WTC11 (cell line): ENCODE measurements around the gene ZNF107. TPM values are rescaled to one million over a fixed set of nuclear protein-coding genes. Genes with fewer than 3 reads are reported as not detected.

Experiments used
- ATAC-seq: fragments of 200-7000 bp; cut with Tn5 transposase; 2 replicates; pipeline ENCODE4 v1.10.0; 2021; ENCODE audit warnings: mild to moderate bottlenecking, moderate library complexity
- CTCF ChIA-PET: fragments of 300-600 bp; sonication (Branson Sonifier 250); formaldehyde crosslinking; loops from one replicate; lab custom pipeline; 2021; ENCODE audit warnings: antibody characterized with exemption; lab: Charles Lee
- POLR2A ChIA-PET: fragments of 350-600 bp; sonication (Branson Sonifier 250); formaldehyde crosslinking; loops from one replicate; lab custom pipeline; 2021; ENCODE audit warnings: antibody characterized with exemption; lab: Charles Lee
- DNase-seq: peaks from one replicate; pipeline ENCODE4 v3.0.0; 2021; ENCODE audit warnings: low spot score
- H3K27ac Mint-ChIP-seq: 2 replicates; pipeline ENCODE4 v1.8.0; 2021; ENCODE audit warnings: mixed read lengths
- H3K27me3 Mint-ChIP-seq: 2 replicates; pipeline ENCODE4 v1.8.0; 2021; ENCODE audit warnings: low read depth, mild to moderate bottlenecking, moderate library complexity, mixed read lengths
- H3K36me3 Mint-ChIP-seq: 2 replicates; pipeline ENCODE4 v1.8.0; 2021; ENCODE audit warnings: mixed read lengths
- H3K4me1 Mint-ChIP-seq: 2 replicates; pipeline ENCODE4 v1.8.0; 2022; ENCODE audit warnings: mixed read lengths
- H3K4me3 Mint-ChIP-seq: 2 replicates; pipeline ENCODE4 v1.8.0; 2021; ENCODE audit warnings: mild to moderate bottlenecking, moderate library complexity, mixed read lengths
- H3K9me3 Mint-ChIP-seq: 2 replicates; pipeline ENCODE4 v1.8.0; 2021; ENCODE audit warnings: mixed read lengths
- CREM ChIP-seq: sonication (generic); formaldehyde crosslinking; IDR thresholded peaks from 2 replicates; pipeline ENCODE4 v1.8.1; 2022; ENCODE audit warnings: mild to moderate bottlenecking, missing genetic modification reagents, moderate library complexity
- TEAD4 ChIP-seq: sonication (generic); formaldehyde crosslinking; IDR thresholded peaks from 2 replicates; pipeline ENCODE4 v1.8.0; 2022; ENCODE audit warnings: mild to moderate bottlenecking, missing genetic modification reagents
- ZNF219 ChIP-seq: sonication (generic); formaldehyde crosslinking; IDR thresholded peaks from 2 replicates; pipeline ENCODE4 v1.8.0; 2023; ENCODE audit warnings: missing genetic modification reagents, mild to moderate bottlenecking, borderline replicate concordance
- total RNA-seq: library from RNA; stranded (reverse); gene quantifications from 3 replicates; pipeline ENCODE4 v1.2.3, GENCODE V29; 2021
- TF ChIP-seq, protein P1 (sequence below): fragments of 250-450 bp; sonication (Bioruptor Pico); IDR thresholded peaks from 2 replicates; pipeline ENCODE4 v1.9.0; 2021; ENCODE audit warnings: mild to moderate bottlenecking, borderline replicate concordance
- TF ChIP-seq, protein P2 (sequence below): sonication (generic); formaldehyde crosslinking; IDR thresholded peaks from 2 replicates; pipeline ENCODE4 v1.8.1; 2022; ENCODE audit warnings: mild to moderate bottlenecking, missing genetic modification reagents, moderate library complexity, borderline replicate concordance
- TF ChIP-seq, protein P3 (sequence below): sonication (generic); formaldehyde crosslinking; IDR thresholded peaks from 2 replicates; pipeline ENCODE4 v1.8.1; 2023; ENCODE audit warnings: mild to moderate bottlenecking, missing genetic modification reagents, moderate library complexity
- TF ChIP-seq, protein P4 (sequence below): fragments of 250-450 bp; sonication (Bioruptor Pico); IDR thresholded peaks from 2 replicates; pipeline ENCODE4 v2.1.2; 2022; ENCODE audit warnings: mild to moderate bottlenecking, moderate library complexity
- TF ChIP-seq, protein P5 (sequence below): sonication (generic); formaldehyde crosslinking; IDR thresholded peaks from 2 replicates; pipeline ENCODE4 v1.8.0; 2023; ENCODE audit warnings: missing genetic modification reagents, mild to moderate bottlenecking, borderline replicate concordance
- TF ChIP-seq, protein P6 (sequence below): fragments of 250-450 bp; sonication (Bioruptor Pico); conservative IDR thresholded peaks from 2 replicates; pipeline ENCODE4 v1.9.0; 2021; ENCODE audit warnings: mild to moderate bottlenecking

ZNF107 gene
- total RNA-seq, 1 experiment from 2014 or later, result 14.7 TPM

DNA sequence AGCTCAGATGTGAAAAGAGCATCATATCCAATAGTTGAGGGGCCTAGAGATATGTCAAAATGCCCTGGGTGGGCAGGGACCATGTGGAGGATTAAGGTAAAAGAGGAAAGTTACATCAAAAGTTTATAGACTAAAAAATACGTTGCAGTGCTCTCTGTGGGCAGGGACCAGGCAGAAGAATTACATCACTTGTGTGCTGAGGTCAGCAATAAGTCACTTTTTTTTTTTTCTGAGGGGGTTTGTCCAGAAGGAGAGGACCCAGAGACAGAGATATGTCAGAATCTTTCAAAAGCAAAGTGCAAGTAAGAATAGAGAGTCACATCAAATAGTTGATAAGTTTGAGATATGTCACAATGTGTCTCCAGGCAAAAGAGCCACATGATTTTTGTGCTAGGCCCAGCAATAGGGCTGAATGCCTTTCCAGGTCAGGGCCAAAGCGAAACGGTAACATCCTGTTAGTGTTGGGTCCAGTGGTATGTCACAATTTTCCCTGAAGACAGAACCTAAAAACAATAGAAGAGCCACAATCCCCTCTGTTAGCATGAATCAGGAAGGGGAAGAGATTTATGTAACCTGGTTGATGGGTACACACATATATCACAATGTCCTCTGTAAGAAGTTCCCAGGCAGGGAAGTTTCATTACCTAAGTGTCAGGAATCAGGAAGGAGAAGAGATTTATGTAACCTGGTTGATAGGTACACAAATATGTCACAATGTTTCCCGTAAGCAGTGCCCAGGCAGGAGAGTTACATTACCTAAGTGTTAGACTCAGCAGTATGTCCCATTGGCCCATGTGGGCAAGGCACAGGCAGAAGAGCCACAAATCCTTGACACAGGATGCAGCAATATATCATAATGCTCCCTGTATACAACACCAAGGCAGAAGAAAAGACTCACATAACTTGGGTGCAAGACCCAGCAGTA is 28.1 kb upstream of the ZNF107 start (continued):
- TF ChIP-seq, protein P1, sequence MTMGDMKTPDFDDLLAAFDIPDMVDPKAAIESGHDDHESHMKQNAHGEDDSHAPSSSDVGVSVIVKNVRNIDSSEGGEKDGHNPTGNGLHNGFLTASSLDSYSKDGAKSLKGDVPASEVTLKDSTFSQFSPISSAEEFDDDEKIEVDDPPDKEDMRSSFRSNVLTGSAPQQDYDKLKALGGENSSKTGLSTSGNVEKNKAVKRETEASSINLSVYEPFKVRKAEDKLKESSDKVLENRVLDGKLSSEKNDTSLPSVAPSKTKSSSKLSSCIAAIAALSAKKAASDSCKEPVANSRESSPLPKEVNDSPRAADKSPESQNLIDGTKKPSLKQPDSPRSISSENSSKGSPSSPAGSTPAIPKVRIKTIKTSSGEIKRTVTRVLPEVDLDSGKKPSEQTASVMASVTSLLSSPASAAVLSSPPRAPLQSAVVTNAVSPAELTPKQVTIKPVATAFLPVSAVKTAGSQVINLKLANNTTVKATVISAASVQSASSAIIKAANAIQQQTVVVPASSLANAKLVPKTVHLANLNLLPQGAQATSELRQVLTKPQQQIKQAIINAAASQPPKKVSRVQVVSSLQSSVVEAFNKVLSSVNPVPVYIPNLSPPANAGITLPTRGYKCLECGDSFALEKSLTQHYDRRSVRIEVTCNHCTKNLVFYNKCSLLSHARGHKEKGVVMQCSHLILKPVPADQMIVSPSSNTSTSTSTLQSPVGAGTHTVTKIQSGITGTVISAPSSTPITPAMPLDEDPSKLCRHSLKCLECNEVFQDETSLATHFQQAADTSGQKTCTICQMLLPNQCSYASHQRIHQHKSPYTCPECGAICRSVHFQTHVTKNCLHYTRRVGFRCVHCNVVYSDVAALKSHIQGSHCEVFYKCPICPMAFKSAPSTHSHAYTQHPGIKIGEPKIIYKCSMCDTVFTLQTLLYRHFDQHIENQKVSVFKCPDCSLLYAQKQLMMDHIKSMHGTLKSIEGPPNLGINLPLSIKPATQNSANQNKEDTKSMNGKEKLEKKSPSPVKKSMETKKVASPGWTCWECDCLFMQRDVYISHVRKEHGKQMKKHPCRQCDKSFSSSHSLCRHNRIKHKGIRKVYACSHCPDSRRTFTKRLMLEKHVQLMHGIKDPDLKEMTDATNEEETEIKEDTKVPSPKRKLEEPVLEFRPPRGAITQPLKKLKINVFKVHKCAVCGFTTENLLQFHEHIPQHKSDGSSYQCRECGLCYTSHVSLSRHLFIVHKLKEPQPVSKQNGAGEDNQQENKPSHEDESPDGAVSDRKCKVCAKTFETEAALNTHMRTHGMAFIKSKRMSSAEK (CRISPR knock-in tag), result no peak
- no peak for TF ChIP-seq CREM (CRISPR knock-in tag)
- TF ChIP-seq, protein P2, sequence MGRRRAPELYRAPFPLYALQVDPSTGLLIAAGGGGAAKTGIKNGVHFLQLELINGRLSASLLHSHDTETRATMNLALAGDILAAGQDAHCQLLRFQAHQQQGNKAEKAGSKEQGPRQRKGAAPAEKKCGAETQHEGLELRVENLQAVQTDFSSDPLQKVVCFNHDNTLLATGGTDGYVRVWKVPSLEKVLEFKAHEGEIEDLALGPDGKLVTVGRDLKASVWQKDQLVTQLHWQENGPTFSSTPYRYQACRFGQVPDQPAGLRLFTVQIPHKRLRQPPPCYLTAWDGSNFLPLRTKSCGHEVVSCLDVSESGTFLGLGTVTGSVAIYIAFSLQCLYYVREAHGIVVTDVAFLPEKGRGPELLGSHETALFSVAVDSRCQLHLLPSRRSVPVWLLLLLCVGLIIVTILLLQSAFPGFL (CRISPR knock-in tag), result no peak
- TF ChIP-seq, all 79 proteins: peak for 0

DNA sequence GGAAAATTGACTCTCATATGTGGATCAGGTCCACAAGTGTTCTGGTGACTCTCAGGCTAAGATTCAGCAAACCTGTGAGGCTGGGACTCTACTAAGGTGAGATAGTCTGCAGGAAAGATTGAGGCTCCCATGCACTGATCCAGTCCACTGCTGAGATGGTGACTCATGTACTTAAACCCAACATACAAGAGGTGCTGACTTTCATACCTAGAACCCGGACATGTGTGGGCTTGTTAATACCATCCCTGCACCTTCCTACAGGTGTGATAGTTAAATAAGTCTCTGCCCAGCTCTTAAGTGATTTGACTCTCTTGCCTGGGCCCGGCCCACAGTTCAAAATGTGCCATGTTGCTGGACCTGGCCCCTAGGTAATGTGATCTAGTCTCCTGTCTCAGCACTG is 27.1 kb upstream of the ZNF107 start:
- Mint-ChIP-seq H3K9me3 (peaks cover 75% of the 10 kb centered on the region), H3K4me3 (no peak overlapping the region), H3K36me3 (peaks cover 63% of the 10 kb centered on the region), H3K27ac (no peak overlapping the region), H3K27me3 (peaks cover 9% of the 10 kb centered on the region), H3K4me1 (no peaks in the 10 kb centered on the region)
- ATAC-seq, result no peak
- ChIA-PET CTCF (no interaction called here), POLR2A (no interaction called here)
- DNase-seq, result no peak
- TF ChIP-seq ZNF219 (CRISPR knock-in tag) (no peak), TEAD4 (CRISPR knock-in tag) (no peak)
- TF ChIP-seq, protein P3, sequence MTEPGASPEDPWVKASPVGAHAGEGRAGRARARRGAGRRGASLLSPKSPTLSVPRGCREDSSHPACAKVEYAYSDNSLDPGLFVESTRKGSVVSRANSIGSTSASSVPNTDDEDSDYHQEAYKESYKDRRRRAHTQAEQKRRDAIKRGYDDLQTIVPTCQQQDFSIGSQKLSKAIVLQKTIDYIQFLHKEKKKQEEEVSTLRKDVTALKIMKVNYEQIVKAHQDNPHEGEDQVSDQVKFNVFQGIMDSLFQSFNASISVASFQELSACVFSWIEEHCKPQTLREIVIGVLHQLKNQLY (CRISPR knock-in tag), result no peak
- TF ChIP-seq, protein P1 (CRISPR knock-in tag), result no peak
- TF ChIP-seq, protein P4, sequence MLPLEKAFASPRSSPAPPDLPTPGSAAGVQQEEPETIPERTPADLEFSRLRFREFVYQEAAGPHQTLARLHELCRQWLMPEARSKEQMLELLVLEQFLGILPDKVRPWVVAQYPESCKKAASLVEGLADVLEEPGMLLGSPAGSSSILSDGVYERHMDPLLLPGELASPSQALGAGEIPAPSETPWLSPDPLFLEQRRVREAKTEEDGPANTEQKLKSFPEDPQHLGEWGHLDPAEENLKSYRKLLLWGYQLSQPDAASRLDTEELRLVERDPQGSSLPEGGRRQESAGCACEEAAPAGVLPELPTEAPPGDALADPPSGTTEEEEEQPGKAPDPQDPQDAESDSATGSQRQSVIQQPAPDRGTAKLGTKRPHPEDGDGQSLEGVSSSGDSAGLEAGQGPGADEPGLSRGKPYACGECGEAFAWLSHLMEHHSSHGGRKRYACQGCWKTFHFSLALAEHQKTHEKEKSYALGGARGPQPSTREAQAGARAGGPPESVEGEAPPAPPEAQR (CRISPR knock-in tag), result no peak
- TF ChIP-seq, protein P5, sequence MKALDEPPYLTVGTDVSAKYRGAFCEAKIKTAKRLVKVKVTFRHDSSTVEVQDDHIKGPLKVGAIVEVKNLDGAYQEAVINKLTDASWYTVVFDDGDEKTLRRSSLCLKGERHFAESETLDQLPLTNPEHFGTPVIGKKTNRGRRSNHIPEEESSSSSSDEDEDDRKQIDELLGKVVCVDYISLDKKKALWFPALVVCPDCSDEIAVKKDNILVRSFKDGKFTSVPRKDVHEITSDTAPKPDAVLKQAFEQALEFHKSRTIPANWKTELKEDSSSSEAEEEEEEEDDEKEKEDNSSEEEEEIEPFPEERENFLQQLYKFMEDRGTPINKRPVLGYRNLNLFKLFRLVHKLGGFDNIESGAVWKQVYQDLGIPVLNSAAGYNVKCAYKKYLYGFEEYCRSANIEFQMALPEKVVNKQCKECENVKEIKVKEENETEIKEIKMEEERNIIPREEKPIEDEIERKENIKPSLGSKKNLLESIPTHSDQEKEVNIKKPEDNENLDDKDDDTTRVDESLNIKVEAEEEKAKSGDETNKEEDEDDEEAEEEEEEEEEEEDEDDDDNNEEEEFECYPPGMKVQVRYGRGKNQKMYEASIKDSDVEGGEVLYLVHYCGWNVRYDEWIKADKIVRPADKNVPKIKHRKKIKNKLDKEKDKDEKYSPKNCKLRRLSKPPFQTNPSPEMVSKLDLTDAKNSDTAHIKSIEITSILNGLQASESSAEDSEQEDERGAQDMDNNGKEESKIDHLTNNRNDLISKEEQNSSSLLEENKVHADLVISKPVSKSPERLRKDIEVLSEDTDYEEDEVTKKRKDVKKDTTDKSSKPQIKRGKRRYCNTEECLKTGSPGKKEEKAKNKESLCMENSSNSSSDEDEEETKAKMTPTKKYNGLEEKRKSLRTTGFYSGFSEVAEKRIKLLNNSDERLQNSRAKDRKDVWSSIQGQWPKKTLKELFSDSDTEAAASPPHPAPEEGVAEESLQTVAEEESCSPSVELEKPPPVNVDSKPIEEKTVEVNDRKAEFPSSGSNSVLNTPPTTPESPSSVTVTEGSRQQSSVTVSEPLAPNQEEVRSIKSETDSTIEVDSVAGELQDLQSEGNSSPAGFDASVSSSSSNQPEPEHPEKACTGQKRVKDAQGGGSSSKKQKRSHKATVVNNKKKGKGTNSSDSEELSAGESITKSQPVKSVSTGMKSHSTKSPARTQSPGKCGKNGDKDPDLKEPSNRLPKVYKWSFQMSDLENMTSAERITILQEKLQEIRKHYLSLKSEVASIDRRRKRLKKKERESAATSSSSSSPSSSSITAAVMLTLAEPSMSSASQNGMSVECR (CRISPR knock-in tag), result no peak
- TF ChIP-seq, protein P6, sequence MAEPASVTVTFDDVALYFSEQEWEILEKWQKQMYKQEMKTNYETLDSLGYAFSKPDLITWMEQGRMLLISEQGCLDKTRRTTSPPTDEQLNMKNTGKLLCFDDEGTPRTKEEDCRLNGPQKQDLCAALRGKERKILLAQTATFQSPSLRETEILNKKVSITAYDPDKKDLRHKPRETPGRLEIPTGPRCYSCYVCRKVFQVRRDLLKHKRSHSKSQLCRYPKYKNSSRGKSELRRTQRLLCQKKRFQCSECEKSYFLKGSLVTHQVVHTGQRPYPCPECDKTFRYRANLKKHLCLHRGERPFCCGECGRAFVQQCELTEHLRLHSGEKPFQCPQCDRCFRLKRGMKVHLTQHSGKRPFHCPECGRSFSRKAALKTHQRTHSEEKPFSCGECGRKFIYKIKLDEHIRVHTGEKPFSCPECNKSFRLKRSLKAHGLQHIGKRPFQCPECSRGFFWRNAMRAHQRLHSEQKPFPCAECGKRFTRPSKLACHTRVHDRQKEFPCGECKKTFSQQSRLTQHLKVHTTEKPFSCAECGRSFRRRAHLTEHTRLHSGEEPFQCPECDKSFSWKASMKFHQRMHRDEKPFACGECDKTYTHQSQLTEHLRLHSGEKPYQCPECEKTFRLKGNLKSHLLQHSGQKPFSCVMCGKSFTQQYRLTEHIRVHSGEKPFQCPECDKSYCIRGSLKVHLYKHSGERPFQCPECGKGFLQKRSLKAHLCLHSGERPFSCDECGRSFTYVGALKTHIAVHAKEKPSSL (CRISPR knock-in tag), result no peak
